SU-DHL-6 (cell line): Measurements from ENCODE around the gene TWSG1.
A peak's percentile ranks its signal among the peaks of the same experiment; 100 is the strongest.

Source experiments
- H2AFZ ChIP-seq: fragments of 200-600 bp; sonication (generic); 2 replicates; pipeline ENCODE4 v1.6.1; 2014; ENCODE audit warnings: low read depth, mild to moderate bottlenecking, moderate library complexity, mixed read lengths, antibody characterized with exemption, low read length; ENCODE audit not compliant: severe bottlenecking
- H3F3A ChIP-seq: fragments of 200-600 bp; shearing (Covaris generic); 2 replicates; pipeline ENCODE4 v1.6.0; 2016; ENCODE audit warnings: antibody characterized with exemption, mild to moderate bottlenecking; ENCODE audit not compliant: insufficient read depth
- H3K27ac ChIP-seq: fragments of 200-600 bp; sonication (generic); 2 replicates; pipeline ENCODE4 v1.5.1; 2016; ENCODE audit warnings: low read depth, mild to moderate bottlenecking, low read length, moderate library complexity, mixed read lengths
- H3K27me3 ChIP-seq: fragments of 200-600 bp; sonication (generic), shearing (Covaris generic); 2 replicates; pipeline ENCODE4 v1.6.0; 2014; ENCODE audit warnings: mild to moderate bottlenecking, low read length
- H3K36me3 ChIP-seq: fragments of 200-600 bp; sonication (generic); 2 replicates; pipeline ENCODE4 v1.6.1; 2014; ENCODE audit warnings: mild to moderate bottlenecking, low read length, mixed read lengths
- H3K4me2 ChIP-seq: fragments of 300-600, 200-600 bp; shearing (Covaris generic), sonication (generic); 2 replicates; pipeline ENCODE4 v1.6.0; 2014; ENCODE audit warnings: low read length, low read depth, mild to moderate bottlenecking; ENCODE audit not compliant: poor library complexity, severe bottlenecking
- H3K4me3 ChIP-seq: fragments of 200-600 bp; sonication (generic); 2 replicates; pipeline ENCODE4 v1.5.1; 2014; ENCODE audit warnings: antibody characterized with exemption, low read length, mild to moderate bottlenecking, mixed read lengths; ENCODE audit not compliant: insufficient read depth, poor library complexity, severe bottlenecking
- H3K79me2 ChIP-seq: fragments of 200-600 bp; sonication (generic); 2 replicates; pipeline ENCODE4 v1.6.1; 2014; ENCODE audit warnings: mild to moderate bottlenecking, low read length, moderate library complexity; ENCODE audit not compliant: insufficient read depth
- H3K9ac ChIP-seq: fragments of 200-600 bp; sonication (generic); 2 replicates; pipeline ENCODE4 v1.7.0; 2014; ENCODE audit warnings: mild to moderate bottlenecking, low read length
- H3K9me2 ChIP-seq: fragments of 200-600 bp; sonication (generic); replicated peaks from 2 replicates; pipeline ENCODE4 v1.6.1; 2014; ENCODE audit warnings: low read length; ENCODE audit not compliant: insufficient read depth
- H3K9me3 ChIP-seq: fragments of 200-600 bp; sonication (generic); 2 replicates; pipeline ENCODE4 v1.6.1; 2014; ENCODE audit warnings: low read length, mixed read lengths; ENCODE audit not compliant: insufficient read depth
- H4K20me1 ChIP-seq: fragments of 200-600 bp; sonication (generic); 2 replicates; pipeline ENCODE4 v1.6.1; 2014; ENCODE audit warnings: low read depth, mild to moderate bottlenecking, antibody characterized with exemption, low read length, moderate library complexity, mixed read lengths
- CTCF ChIP-seq: fragments of 200-600 bp; sonication (generic); IDR thresholded peaks from one replicate; pipeline ENCODE4 v1.5.1; 2017; ENCODE audit warnings: antibody characterized with exemption, mild to moderate bottlenecking, low read length, moderate library complexity; ENCODE audit not compliant: insufficient read depth, poor library complexity, severe bottlenecking
- EZH2phosphoT487 ChIP-seq: fragments of 200-600 bp; sonication (generic), shearing (Covaris generic); conservative IDR thresholded peaks from 2 replicates; pipeline ENCODE4 v1.6.1; 2018; ENCODE audit warnings: mild to moderate bottlenecking, antibody characterized with exemption, low read length, moderate library complexity, mixed read lengths

Gene TWSG1

GRCh38 chr18:9441061-9441460 lies 106.5 kb downstream of the TWSG1 start:
- H3K36me3 ChIP-seq: no peaks in the 10 kb centered on the region
- H3K4me2 ChIP-seq: peak overlapping the region; percentile 12
- no peaks in the 10 kb centered on the region for H3F3A ChIP-seq
- no peak overlapping the region for H2AFZ ChIP-seq
- no peak overlapping the region for H3K27ac ChIP-seq
- no peaks in the 10 kb centered on the region for H3K9me2 ChIP-seq
- H4K20me1 ChIP-seq: no peaks in the 10 kb centered on the region
- TF ChIP-seq CTCF (no peak), EZH2phosphoT487 (no peak)
- H3K4me3 ChIP-seq: no peak overlapping the region
- H3K79me2 ChIP-seq: no peaks in the 10 kb centered on the region
- no peaks in the 10 kb centered on the region for H3K27me3 ChIP-seq
- no peaks in the 10 kb centered on the region for H3K9me3 ChIP-seq
- H3K9ac ChIP-seq: no peak overlapping the region

- Histone ChIP-seq H3K27ac (no peak overlapping the region), H3K27me3 (no peaks in the 10 kb centered on the region), H3K36me3 (no peaks in the 10 kb centered on the region), H3F3A (no peaks in the 10 kb centered on the region), H3K9ac (no peak overlapping the region), H2AFZ (no peak overlapping the region), H3K9me2 (no peaks in the 10 kb centered on the region), H3K4me3 (no peak overlapping the region), H3K79me2 (no peaks in the 10 kb centered on the region), H3K9me3 (no peaks in the 10 kb centered on the region), H4K20me1 (no peaks in the 10 kb centered on the region), H3K4me2 (no peak overlapping the region)
- TF ChIP-seq EZH2phosphoT487 (no peak), CTCF (no peak)
Measured at GRCh38 chr18:9444549-9444948, 110.0 kb downstream of the TWSG1 start.

GRCh38 chr18:9446839-9447238 lies 112.3 kb downstream of the TWSG1 start:
- Histone ChIP-seq H3K4me2 (no peak overlapping the region), H2AFZ (no peak overlapping the region), H3K79me2 (no peaks in the 10 kb centered on the region), H3K9ac (no peak overlapping the region), H3K9me2 (no peaks in the 10 kb centered on the region), H3K9me3 (no peaks in the 10 kb centered on the region), H3K36me3 (no peaks in the 10 kb centered on the region), H3K4me3 (no peak overlapping the region), H3F3A (no peaks in the 10 kb centered on the region), H4K20me1 (no peaks in the 10 kb centered on the region), H3K27me3 (no peaks in the 10 kb centered on the region), H3K27ac (no peak overlapping the region)
- TF ChIP-seq EZH2phosphoT487: no peak
- no peak for TF ChIP-seq CTCF

- no peaks in the 10 kb centered on the region for H4K20me1 ChIP-seq
- no peak overlapping the region for H2AFZ ChIP-seq
- H3K27ac ChIP-seq: no peak overlapping the region
- no peaks in the 10 kb centered on the region for H3K27me3 ChIP-seq
- no peaks in the 10 kb centered on the region for H3K9me3 ChIP-seq
- H3K4me3 ChIP-seq: no peak overlapping the region
- no peak overlapping the region for H3K9ac ChIP-seq
- no peaks in the 10 kb centered on the region for H3K9me2 ChIP-seq
- H3K79me2 ChIP-seq: no peaks in the 10 kb centered on the region
- TF ChIP-seq CTCF (no peak), EZH2phosphoT487 (no peak)
- no peak overlapping the region for H3K4me2 ChIP-seq
- H3K36me3 ChIP-seq: no peaks in the 10 kb centered on the region
- H3F3A ChIP-seq: no peaks in the 10 kb centered on the region
Measured at GRCh38 chr18:9447334-9447733, 112.8 kb downstream of the TWSG1 start.
